GM23338 (cell line): ENCODE data around the gene NLRP1.

Source experiments
- CREB1 ChIP-seq: fragments of 250-450 bp; sonication (Bioruptor Pico); IDR thresholded peaks from 2 replicates; pipeline ENCODE4 v1.5.0; 2020; ENCODE audit warnings: low read depth, mild to moderate bottlenecking, moderate library complexity
- CTCF ChIP-seq, 2 experiments: fragments of 200-600 bp in 1 of 2; sonication (generic) in 1 of 2; conservative IDR thresholded peaks; 2 replicates each; pipeline versions ENCODE4 v1.5.1 to v1.6.1; 2016 to 2017; ENCODE audit warnings: antibody characterized with exemption in 2 of 2, low read depth in 2 of 2, mild to moderate bottlenecking in 2 of 2, moderate library complexity in 1 of 2
- ETS1 ChIP-seq: IDR thresholded peaks from 2 replicates; pipeline ENCODE4 v1.6.1; 2016; ENCODE audit warnings: antibody characterized with exemption
- EZH2 ChIP-seq: fragments of 200-600 bp; sonication (generic); IDR thresholded peaks from one replicate; pipeline ENCODE4 v1.8.0; 2017; ENCODE audit warnings: antibody characterized with exemption, mild to moderate bottlenecking, low read depth; ENCODE audit not compliant: unreplicated experiment
- EZH2phosphoT487 ChIP-seq: fragments of 200-600 bp; sonication (generic); IDR thresholded peaks from one replicate; pipeline ENCODE4 v1.8.1; 2018; ENCODE audit warnings: antibody characterized with exemption; ENCODE audit not compliant: unreplicated experiment
- NANOG ChIP-seq: IDR thresholded peaks from 2 replicates; pipeline ENCODE4 v1.6.1; 2016; ENCODE audit warnings: antibody characterized with exemption, borderline replicate concordance
- POLR2AphosphoS5 ChIP-seq: IDR thresholded peaks from 2 replicates; pipeline ENCODE4 v1.6.1; 2016; ENCODE audit warnings: antibody characterized with exemption, low read depth
- ZNF331 ChIP-seq: fragments of 250-450 bp; sonication (Bioruptor Pico); IDR thresholded peaks from 2 replicates; pipeline ENCODE4 v1.5.0; 2020; ENCODE audit warnings: low read depth, mild to moderate bottlenecking, moderate library complexity
- TF ChIP-seq, protein P1 (sequence below): IDR thresholded peaks from one replicate; pipeline ENCODE4 v1.6.1; 2018; ENCODE audit warnings: antibody characterized with exemption; ENCODE audit not compliant: unreplicated experiment
- TF ChIP-seq, protein P2 (sequence below): fragments of 250-450 bp; sonication (Bioruptor Pico); IDR thresholded peaks from 2 replicates; pipeline ENCODE4 v1.5.0; 2020; ENCODE audit warnings: mild to moderate bottlenecking, moderate library complexity

DNA sequence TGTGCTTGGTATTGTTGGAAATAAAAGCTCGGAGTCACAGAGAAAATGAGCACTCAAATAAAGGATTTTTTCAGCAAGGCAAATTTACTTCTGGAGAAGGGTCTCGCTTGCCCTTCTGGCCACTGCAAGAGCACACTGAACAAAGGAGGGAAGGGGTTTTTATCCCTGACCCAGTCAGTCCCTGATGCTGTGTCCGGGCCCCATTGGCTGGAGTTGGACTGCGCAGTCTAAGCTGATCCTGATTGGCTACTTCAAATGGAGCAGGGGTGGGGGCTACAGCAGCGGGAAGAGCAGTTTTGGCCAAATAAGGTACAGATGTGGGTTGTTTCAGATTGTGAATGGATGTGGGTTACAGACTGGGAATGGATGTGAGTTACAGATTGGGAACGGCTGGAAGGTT, 4.3 kb upstream of the NLRP1 start:
- TF ChIP-seq EZH2 (no peak), CTCF (conservative IDR thresholded peaks at IDR 0.05; ENCODE audit: low read depth in 2 of 2) (no peak), EZH2phosphoT487 (no peak), CREB1 (CRISPR knock-in tag) (no peak), POLR2AphosphoS5 (no peak), NANOG (no peak), ETS1 (no peak), ZNF331 (CRISPR knock-in tag) (no peak)
- TF ChIP-seq, protein P1, sequence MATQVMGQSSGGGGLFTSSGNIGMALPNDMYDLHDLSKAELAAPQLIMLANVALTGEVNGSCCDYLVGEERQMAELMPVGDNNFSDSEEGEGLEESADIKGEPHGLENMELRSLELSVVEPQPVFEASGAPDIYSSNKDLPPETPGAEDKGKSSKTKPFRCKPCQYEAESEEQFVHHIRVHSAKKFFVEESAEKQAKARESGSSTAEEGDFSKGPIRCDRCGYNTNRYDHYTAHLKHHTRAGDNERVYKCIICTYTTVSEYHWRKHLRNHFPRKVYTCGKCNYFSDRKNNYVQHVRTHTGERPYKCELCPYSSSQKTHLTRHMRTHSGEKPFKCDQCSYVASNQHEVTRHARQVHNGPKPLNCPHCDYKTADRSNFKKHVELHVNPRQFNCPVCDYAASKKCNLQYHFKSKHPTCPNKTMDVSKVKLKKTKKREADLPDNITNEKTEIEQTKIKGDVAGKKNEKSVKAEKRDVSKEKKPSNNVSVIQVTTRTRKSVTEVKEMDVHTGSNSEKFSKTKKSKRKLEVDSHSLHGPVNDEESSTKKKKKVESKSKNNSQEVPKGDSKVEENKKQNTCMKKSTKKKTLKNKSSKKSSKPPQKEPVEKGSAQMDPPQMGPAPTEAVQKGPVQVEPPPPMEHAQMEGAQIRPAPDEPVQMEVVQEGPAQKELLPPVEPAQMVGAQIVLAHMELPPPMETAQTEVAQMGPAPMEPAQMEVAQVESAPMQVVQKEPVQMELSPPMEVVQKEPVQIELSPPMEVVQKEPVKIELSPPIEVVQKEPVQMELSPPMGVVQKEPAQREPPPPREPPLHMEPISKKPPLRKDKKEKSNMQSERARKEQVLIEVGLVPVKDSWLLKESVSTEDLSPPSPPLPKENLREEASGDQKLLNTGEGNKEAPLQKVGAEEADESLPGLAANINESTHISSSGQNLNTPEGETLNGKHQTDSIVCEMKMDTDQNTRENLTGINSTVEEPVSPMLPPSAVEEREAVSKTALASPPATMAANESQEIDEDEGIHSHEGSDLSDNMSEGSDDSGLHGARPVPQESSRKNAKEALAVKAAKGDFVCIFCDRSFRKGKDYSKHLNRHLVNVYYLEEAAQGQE, result no peak
- TF ChIP-seq, protein P2, sequence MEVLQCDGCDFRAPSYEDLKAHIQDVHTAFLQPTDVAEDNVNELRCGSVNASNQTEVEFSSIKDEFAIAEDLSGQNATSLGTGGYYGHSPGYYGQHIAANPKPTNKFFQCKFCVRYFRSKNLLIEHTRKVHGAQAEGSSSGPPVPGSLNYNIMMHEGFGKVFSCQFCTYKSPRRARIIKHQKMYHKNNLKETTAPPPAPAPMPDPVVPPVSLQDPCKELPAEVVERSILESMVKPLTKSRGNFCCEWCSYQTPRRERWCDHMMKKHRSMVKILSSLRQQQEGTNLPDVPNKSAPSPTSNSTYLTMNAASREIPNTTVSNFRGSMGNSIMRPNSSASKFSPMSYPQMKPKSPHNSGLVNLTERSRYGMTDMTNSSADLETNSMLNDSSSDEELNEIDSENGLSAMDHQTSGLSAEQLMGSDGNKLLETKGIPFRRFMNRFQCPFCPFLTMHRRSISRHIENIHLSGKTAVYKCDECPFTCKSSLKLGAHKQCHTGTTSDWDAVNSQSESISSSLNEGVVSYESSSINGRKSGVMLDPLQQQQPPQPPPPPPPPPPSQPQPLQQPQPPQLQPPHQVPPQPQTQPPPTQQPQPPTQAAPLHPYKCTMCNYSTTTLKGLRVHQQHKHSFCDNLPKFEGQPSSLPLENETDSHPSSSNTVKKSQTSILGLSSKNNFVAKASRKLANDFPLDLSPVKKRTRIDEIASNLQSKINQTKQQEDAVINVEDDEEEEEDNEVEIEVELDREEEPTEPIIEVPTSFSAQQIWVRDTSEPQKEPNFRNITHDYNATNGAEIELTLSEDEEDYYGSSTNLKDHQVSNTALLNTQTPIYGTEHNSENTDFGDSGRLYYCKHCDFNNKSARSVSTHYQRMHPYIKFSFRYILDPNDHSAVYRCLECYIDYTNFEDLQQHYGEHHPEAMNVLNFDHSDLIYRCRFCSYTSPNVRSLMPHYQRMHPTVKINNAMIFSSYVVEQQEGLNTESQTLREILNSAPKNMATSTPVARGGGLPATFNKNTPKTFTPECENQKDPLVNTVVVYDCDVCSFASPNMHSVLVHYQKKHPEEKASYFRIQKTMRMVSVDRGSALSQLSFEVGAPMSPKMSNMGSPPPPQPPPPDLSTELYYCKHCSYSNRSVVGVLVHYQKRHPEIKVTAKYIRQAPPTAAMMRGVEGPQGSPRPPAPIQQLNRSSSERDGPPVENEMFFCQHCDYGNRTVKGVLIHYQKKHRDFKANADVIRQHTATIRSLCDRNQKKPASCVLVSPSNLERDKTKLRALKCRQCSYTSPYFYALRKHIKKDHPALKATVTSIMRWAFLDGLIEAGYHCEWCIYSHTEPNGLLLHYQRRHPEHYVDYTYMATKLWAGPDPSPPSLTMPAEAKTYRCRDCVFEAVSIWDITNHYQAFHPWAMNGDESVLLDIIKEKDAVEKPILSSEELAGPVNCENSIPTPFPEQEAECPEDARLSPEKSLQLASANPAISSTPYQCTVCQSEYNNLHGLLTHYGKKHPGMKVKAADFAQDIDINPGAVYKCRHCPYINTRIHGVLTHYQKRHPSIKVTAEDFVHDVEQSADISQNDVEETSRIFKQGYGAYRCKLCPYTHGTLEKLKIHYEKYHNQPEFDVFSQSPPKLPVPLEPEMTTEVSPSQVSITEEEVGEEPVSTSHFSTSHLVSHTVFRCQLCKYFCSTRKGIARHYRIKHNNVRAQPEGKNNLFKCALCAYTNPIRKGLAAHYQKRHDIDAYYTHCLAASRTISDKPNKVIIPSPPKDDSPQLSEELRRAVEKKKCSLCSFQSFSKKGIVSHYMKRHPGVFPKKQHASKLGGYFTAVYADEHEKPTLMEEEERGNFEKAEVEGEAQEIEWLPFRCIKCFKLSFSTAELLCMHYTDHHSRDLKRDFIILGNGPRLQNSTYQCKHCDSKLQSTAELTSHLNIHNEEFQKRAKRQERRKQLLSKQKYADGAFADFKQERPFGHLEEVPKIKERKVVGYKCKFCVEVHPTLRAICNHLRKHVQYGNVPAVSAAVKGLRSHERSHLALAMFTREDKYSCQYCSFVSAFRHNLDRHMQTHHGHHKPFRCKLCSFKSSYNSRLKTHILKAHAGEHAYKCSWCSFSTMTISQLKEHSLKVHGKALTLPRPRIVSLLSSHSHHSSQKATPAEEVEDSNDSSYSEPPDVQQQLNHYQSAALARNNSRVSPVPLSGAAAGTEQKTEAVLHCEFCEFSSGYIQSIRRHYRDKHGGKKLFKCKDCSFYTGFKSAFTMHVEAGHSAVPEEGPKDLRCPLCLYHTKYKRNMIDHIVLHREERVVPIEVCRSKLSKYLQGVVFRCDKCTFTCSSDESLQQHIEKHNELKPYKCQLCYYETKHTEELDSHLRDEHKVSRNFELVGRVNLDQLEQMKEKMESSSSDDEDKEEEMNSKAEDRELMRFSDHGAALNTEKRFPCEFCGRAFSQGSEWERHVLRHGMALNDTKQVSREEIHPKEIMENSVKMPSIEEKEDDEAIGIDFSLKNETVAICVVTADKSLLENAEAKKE, result no peak
